NCI-H2107 (cell line): ENCODE data around the gene SP140.
"Not testable (repeated sequence)": the region's sequence is repeated elsewhere in the genome, so short reads cannot be mapped to it uniquely, and the experiment has no call there.

Source experiments
- DNase-seq: peaks from one replicate; lab custom pipeline; 2025; lab: John Stamatoyannopoulos, UW

SP140 gene

DNA sequence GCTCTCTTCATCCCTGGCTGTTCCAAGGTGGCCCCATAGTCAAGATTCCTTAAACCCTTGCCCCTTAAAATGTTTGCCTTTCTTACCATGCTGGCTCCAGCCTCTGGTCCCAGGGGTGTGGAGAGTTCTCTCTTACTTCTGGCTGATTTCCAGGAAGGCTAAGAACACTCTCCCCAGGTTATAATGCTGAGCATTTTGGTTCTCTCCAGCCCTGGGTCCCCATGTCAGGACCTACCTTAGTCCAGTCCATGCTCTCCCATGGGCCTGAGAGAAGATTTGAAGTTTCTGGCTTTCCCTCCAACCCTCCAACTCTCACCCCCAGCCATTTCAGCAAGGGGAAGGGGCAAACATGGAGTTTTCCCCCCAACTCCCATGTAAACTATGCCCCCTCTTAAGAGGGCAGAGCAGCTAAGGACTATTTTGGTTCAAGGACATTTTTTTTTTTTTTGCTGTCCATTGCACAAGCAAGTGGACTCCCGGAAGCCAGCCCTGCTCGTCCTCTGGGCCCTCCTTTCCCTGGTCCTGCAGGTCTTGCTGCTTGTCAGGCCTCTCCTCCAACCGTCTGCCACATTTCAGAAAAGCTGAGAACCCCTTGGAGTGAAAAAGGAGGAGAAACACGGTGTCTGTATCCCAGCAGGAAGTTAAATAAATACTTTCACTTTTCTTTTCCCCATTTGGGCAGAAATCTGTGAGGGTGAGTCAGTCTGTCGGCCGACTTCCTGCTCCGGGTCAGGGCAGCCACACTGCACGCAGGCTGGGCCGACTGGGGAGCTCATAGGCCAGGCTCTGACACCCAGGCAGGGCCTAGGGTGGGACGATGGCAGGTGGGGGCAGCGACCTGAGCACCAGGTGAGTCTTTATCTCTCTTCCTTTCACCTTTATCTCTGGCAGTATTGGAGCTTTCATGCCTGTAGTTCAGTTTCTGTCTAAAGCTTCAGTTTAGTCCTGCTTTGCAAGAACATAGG, 101.2 kb downstream of the SP140 start, which contains the start of gene SP140L:
SP140L (plus strand) TSS at position 741 of the 965 bp plus-strand sequence; CDS start at position 818, 77 bp downstream.
- no peak for DNase-seq

GRCh38 chr2:230327418-230328154, 102.0 kb downstream of the SP140 start:
- no peak for DNase-seq

- no peak for DNase-seq
These were observed 102.6 kb downstream of the SP140 start for GRCh38 chr2:230328155-230328458.

GRCh38 chr2:230329946-230330605, 104.5 kb downstream of the SP140 start:
- DNase-seq: no peak

GRCh38 chr2:230330725-230331124, 105.2 kb downstream of the SP140 start:
- DNase-seq: no peak

GRCh38 chr2:230335461-230335863, 109.9 kb downstream of the SP140 start:
- DNase-seq: no peak

- DNase-seq: no peak
These were observed 110.4 kb downstream of the SP140 start for GRCh38 chr2:230335864-230336506.

GRCh38 chr2:230341936-230342528, 116.5 kb downstream of the SP140 start:
- DNase-seq: not testable (repeated sequence)

DNA sequence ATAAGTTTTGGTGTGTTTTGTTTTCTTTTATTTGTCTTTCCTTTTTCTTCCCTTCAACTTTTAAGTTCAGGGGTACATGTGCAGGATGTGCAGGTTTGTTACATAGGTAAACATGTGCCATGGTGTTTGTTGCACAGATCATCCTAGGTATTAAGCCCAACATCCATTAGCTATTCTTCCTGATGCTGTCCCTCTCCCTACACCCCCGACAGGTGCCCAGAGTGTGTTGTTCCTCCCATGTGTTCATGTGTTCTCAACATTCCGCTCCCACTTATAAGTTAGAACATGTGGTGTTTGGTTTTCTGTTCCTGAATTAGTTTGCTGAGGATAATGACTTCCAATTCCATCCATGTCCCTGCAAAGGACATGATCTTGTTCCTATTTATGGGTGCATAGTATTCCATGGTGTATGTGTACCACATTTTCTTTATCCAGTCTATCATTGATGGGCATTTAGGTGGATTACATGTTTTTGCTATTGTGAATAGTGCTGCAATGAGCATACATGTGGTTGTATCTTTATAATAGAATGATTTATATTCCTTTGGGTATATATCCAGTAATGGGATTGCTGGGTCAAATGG, 117.6 kb downstream of the SP140 start:
- not testable (repeated sequence) for DNase-seq

DNA sequence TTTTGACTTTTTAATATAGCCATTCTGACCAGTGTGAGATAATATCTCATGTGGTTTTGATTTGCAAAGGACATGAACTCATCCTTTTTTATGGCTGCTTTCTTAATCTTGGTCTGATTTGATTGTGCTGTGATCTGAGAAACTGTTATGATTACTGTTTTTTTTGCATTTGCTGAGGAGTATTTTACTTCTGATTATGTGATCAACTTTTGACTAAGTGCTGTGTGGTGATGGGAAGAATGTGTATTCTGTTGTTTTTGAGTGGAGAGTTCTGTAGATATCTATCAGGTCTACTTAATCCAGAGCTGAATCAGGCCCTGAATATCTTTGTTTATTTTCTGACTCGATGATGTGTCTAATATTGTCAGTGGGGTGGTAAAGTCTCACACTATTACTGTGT, 118.2 kb downstream of the SP140 start:
- DNase-seq: no peak

DNA sequence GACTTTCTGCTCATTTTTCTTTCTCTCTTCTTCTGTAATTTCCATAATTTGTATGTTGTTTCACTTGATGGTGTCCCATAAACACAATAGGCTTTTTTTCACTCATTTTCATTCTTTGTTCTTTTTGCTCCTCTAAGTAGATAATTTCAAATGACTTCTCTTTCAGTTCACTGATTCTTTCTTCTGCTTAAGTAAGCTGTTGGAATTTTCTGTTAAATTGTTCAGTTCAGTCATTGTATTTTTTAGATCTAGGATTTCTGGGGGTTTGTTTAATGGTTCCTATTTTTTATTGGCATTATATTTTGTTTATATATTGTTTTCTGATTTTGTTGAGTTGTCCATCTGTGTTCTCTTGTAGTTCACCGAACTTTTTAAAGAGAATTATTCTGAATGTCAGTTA, 120.9 kb downstream of the SP140 start:
- DNase-seq: no peak

GRCh38 chr2:230346921-230347533, 121.5 kb downstream of the SP140 start:
- no peak for DNase-seq

DNA sequence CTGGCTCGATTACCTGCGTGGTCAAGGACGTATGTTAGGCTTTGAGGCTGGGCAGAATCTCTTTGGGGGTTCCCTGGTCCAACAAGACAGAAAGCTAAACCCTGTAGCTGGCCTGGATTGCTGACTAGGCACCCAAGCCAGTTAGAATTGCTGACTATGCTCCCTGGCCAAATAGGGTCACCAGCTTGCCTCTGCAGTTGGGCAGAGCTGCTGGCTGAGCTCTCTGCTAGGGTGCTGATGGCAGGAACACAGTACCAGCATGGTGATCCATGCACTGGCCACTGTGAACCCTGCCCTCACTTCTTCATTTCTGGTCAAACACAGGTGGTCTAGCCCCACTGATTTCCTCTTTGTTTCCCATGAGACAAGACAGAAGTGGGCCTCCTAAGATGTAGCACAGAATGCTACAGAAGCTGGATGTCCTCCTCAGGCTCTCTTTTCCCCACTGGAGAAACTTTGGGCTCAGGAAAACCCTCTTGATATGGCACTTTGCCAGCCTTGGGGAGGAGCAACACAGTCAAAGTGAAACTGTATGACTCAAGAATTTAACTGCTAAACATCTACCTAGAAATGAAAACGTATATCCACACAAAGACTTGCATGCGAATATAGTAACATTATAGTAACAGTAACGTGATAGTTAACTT, 122.2 kb downstream of the SP140 start:
- DNase-seq: no peak

DNA sequence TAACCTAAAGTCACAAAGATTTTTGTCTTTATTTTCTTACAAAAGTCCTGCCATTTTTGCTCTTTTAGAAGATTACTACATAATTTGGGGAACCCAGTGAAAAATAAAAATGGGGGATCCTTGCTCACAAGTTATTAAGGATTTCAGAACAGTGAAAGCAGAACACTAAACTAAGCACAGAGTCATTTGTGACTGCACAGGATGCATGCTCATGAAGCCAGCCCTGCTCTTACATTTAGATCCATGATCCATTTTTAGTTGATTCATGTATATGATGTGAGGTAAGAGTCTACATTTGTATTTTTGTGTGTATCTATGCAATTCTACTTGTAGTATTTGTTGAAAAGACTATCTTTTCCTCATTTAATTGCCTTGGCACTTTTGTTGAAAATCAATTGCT, 123.3 kb downstream of the SP140 start:
- no peak for DNase-seq

- no peak for DNase-seq
These were observed 130.5 kb downstream of the SP140 start for GRCh38 chr2:230356084-230356483.

GRCh38 chr2:230358305-230358704, 132.8 kb downstream of the SP140 start:
- DNase-seq: no peak

- DNase-seq: no peak
These were observed 134.5 kb downstream of the SP140 start for GRCh38 chr2:230360028-230360427.

GRCh38 chr2:230362030-230362691, 136.6 kb downstream of the SP140 start:
- DNase-seq: no peak
